ENCODE measurements around the gene DYNLT1. TPM values are rescaled to one million over a fixed set of nuclear protein-coding genes. Genes with fewer than 3 reads are reported as not detected.
"Not testable (repeated sequence)": the region's sequence is repeated elsewhere in the genome, so short reads cannot be mapped to it uniquely, and the experiment has no call there.

Gene DYNLT1
- total RNA-seq, 1 experiment from 2014 or later: 147 TPM

DNA sequence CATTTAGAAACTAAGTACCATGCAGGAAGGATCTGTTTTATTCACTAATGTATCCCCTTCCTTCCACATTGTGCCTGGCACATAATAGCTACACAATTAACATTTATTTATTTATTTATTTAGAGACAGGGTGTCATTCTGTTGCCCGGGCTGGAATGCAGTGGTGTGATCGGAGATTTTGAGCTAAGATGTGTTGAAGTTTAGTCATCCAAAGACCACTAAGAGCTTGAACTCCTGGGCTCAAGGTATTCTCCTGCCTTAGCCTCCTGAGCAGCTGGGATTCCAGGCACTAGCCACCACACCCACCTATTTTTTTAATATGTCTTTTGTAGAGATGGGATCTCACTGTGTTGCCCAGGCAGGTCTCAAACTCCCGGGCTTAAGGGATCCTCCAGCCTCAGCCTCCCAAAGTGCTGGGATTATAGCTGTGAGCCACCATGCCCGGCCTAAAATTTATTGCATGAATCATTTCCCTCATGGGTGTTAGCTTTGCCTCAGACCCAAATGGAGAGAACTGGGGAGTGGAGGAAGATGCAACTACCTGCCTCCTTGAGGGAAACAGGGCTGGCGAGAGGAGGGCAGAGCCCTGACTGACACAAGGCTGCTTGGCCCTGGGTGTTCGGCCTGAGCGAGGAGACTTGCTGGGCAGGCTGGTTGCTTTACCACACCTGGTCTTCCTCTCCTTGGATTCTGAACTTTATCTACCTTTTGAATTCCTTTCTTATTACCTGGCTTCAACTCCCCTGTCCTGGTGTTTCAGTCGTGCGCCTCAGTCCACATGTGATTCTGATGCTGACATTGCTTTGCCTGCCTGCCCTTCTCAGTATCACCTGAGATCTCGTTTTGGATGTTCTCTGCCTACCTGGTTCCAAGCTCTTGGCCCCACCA lies 1.7 kb upstream of the DYNLT1 start:
- no peak for DNase-seq (ENCODE audit: low read depth)
- in situ Hi-C loops (cut with HindIII; ENCODE audit: low pct_unique_long_range_greater_than_20kb, low sequenced_read_pairs): no loop called here

DNA sequence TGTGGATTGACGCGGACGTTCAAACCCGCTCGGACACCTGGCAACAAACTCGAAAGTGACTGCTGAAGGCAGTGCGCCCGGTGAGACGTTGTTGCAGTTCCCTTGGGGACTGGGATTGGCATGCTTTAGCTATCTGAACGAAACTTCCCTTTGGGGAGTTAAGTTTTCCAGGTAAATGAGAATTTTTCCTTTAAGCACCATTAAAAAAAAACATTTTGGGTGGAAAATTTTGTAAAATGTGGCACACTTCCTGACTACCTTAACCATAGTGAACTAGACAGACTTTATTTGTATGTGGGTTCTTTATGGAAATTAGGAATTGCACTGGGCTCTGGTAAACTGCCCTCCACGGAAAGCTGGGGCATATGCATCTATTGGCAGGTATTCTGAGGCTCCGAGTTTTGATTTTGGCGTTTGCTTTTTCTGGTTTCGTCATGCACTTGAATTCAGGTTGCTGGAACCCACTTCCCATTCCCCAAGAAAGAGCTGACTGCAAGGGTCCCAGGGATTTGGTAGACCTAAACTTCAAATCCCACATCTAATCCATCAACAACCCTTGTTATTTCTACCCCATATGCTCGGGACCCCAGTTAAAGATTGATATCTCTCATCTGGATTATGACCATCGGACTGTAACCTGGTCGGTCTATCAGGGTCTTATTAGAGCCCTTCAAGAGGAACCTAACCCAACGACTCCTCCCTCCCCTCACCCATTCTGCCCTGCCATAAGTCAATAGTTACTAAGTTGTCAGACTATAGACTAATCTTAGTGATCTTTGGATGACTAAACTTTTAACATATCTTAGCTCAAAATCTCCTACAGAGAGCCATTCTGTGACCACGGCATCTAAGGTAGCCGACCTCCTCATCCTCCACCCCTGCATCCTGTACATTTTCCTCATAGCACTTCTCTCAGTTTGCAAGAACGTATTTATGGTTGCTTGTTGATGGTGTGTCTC lies 800 bp upstream of the DYNLT1 start:
- peak; percentile 31 for DNase-seq (ENCODE audit: low read depth)
- in situ Hi-C loops (cut with HindIII; ENCODE audit: low pct_unique_long_range_greater_than_20kb, low sequenced_read_pairs): no loop called here

DNA sequence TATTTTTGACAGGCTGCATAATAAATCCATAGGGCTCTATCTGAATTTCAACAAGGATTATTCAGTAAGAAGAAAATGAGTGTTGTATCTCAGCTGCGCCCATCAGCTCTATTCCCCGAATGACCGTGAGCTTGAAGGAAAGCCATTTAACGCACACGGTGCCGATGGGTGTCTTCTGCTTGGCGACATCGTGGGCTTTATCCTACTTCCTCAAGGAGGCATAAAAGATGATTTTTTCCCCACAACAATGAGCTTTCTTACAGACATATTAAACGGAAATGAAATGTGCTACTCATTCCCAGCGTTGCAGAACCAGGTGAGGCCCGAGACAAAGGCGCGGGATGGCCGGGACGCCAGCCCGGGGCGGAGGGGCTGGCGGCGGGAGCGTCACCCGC lies 710 bp downstream of the DYNLT1 start:
- in situ Hi-C loops (cut with HindIII; ENCODE audit: low pct_unique_long_range_greater_than_20kb, low sequenced_read_pairs): no loop called here

DNA sequence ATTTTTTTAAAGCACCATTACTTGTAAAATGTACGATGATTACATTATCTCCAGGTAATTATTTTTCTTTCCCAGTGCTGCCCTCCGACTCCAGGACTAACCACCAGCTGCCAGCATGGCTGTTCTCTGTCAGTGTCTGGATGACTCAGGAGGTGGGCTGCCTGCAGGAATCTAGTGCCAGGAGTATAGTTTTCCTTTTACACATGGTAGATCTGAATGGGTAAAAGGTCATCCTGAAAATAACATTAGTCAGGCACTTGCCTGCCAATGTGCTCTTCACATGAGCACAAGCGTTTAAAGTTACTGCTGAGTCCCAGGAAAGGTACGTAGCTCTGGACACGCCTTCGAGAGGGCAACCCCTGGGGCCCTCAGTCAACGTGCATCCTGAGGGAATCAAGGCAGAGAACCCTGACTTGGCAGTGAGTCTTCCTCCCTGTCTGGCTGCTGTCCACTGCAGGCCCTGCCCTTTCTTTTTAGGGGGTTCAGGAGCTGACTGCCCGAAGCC lies 2.4 kb downstream of the DYNLT1 start:
- in situ Hi-C loops (cut with HindIII; ENCODE audit: low pct_unique_long_range_greater_than_20kb, low sequenced_read_pairs): no loop called here
- DNase-seq (ENCODE audit: low read depth): peak; percentile 92

More for the DNA sequence above, 710 bp downstream of the DYNLT1 start:
- DNase-seq (ENCODE audit: low read depth): no peak

DNA sequence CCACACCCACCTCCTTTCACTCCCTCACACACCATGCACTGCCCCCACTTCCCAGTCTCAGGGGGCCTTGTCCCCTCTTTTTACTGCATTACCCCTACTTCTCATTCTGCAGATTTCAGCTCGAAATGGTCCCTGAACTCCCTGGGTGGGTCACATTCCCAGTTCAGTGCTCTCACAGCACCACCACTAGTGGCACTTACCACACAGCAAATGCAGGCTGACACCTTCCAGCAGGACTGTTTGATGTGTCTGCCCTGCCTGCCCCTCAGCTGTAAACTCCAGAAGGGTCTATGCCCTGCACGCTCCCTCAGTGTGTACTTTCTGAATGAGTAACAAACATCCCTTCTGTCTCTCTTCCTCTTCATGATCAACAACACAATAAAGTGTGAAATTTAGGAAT lies 4.0 kb downstream of the DYNLT1 start:
- in situ Hi-C loops (cut with HindIII; ENCODE audit: low pct_unique_long_range_greater_than_20kb, low sequenced_read_pairs): no loop called here
- no peak for DNase-seq (ENCODE audit: low read depth)

DNA sequence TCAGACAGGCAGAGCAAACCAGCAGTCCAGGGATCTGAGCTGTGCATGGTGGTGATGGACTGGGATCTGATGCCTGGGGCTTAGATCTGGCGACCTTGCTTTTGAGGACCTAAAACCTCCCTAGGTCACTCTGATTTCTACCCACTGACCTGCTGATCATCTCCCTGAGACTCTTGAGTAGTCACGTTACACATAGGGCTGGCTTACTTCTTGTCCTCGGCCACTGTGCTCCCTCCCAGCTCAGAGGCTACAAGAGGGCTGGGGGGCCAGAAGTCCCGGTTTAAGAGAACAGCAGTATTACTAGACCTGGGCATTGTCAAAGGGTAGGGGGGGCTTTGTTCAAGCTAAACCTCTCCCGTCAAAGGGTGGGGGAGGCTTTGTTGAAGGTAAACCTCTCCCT lies 5.5 kb downstream of the DYNLT1 start:
- in situ Hi-C loops (cut with HindIII; ENCODE audit: low pct_unique_long_range_greater_than_20kb, low sequenced_read_pairs): no loop called here
- DNase-seq (ENCODE audit: low read depth): no peak

DNA sequence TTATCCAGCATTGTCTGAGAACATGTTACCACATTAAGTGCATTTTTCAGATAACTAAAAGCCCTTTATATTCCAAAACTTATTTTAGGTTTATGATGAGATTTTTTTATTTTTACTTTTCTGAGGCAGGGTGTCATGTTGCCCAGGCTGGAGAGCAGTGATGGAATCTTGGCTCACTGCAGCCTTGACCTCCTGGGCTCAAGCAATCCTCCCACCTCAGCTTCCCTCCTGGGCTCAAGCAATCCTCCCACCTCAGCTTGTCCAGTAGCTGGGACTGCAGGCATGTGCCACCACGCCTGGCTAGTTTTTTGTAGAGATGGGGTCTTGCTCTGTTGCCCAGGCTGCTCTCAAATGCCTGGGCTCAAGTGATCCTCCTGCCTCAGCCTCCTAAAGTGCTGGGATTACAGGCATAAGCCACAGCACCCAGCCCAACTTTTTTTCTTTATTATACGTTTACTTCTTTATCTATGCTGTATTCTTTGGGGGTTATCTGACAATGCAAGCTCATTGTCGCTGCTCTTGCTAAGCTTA lies 6.2 kb downstream of the DYNLT1 start:
- in situ Hi-C loops (cut with HindIII; ENCODE audit: low pct_unique_long_range_greater_than_20kb, low sequenced_read_pairs): no loop called here

DNA sequence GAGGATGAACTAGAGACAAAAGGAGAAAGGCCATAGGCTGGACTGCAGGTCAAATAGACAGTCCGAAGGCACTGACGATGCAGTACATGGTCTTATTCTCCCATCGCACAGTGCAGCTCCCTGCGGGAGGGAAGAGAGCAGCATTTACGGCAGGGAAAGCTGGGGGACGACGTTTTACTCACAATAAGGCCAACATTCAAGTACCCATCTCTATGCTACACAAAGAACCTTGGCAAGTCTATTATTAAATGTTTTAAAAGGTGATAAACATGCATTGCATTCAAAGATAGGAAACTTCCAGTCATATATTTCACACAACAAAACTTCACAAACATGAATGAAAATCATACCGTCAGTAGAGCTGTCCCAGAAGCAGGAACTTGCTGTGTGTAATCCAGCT lies 7.8 kb downstream of the DYNLT1 start:
- in situ Hi-C loops (cut with HindIII; ENCODE audit: low pct_unique_long_range_greater_than_20kb, low sequenced_read_pairs): no loop called here
- no peak for DNase-seq (ENCODE audit: low read depth)

More for the DNA sequence above, 6.2 kb downstream of the DYNLT1 start:
- DNase-seq (ENCODE audit: low read depth): no peak

DNA sequence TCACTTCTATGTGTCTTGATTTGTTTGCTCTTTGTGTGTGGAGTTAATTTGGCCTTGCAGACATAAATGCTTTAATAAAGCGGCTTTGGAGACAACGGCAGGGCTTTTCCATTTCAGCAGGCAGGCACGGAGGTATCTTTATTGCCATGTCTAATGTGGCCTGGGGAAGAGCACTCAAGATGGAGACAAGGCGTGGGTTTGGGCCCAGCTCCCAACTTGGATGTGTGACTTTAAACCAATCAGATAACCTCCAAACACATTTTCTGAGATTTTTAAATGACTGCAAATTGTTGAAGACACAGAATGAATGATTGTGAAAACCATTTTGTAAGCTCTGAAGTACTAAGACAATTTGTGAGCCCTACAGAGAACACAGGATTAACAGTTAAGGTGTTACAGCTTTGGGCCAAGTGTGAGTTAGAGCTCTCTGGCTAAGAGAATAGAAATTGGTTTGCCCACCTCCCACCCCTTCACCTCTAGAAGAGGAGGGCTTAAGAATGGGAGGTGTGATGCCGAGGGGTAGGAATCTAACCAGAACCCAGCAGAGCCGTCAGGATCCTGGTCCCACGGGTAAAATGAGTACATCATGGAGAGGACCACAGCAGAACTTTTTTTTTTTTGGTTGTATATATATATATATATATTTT lies 9.0 kb downstream of the DYNLT1 start:
- in situ Hi-C loops (cut with HindIII; ENCODE audit: low pct_unique_long_range_greater_than_20kb, low sequenced_read_pairs): no loop called here

DNA sequence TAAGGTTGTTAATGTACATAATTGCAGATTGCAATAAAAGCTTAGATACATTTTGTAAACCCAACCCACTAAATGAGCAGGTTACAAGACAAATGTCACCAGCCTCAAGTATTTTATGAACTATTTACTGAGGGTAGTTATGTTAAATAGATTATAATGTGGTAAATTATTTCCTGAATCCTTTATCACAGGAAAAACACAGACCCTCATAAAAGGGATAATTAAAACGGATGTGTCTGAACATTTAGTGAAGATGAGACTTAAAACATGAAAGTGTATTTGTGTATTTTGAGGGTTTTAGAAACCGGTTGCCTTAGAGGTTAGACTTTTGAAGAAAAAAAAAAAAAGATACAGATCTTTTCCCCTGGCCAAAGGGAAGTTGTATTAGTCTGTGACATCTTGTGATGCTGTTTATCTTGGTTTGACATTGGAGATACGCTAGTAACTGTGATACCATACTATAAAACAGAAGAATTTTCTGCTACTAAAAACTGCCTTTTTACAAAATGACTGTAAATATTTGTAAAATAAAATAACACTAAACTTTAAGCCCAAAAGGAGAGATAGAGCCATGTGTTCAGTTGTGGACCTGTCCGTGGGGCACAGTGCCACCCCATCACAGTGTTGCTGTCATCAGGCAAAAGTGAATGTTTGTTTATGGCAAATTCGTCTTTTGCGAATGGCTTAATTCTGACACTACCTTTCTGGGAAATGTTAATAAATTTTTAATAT lies 9.7 kb downstream of the DYNLT1 start:
- in situ Hi-C loops (cut with HindIII; ENCODE audit: low pct_unique_long_range_greater_than_20kb, low sequenced_read_pairs): no loop called here
- no peak for DNase-seq (ENCODE audit: low read depth)

More for the DNA sequence above, 9.0 kb downstream of the DYNLT1 start:
- no peak for DNase-seq (ENCODE audit: low read depth)

DNA sequence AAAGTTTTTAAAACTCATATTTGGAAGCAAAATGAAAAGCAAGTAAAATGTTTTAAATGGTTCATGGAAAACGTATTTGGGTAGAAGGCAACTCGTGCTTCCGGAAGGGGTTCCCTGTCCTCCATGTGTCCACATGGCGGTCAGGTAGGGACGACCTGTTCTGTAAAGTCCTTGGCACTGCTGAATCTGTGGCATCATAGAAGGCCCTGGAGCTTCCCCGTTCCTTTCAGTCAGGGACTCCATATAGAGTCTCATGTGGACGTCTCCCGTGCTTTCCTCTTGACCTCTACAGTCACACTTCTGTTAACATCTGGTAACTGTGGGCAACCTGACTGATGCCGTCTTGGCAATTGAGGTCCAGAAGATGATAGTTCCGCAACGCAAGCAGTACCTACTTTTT lies 11.4 kb downstream of the DYNLT1 start:
- in situ Hi-C loops (cut with HindIII; ENCODE audit: low pct_unique_long_range_greater_than_20kb, low sequenced_read_pairs): no loop called here
- no peak for DNase-seq (ENCODE audit: low read depth)

DNA sequence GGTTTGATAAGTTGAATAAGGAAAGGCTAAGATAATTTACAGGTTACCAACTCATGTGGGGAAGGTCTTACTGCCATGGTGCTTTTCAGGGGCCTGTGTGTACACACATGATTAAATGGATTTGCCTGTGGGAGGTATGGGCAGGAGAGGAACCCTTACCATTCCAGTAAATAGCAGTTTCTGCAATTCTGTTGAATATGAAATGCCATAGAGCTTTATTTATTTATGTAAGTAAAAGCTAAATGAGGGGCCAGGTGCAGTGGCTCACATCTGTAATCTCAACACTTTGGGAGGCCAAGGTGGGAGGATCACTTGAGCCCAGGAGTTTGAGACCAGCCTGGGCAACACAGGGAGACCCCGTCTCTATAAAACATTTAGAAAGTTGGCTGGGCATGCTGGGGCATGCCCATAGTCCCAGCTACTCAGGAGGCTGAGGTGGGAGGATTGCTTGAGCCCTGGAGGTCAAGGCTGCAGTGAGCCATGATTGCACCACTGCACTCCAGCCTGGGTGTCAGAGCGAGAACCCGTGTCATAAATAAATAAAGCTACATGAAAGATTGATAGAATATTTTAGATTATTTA lies 11.9 kb downstream of the DYNLT1 start:
- DNase-seq (ENCODE audit: low read depth); in situ Hi-C loops (cut with HindIII; ENCODE audit: low pct_unique_long_range_greater_than_20kb, low sequenced_read_pairs): not testable (repeated sequence)

DNA sequence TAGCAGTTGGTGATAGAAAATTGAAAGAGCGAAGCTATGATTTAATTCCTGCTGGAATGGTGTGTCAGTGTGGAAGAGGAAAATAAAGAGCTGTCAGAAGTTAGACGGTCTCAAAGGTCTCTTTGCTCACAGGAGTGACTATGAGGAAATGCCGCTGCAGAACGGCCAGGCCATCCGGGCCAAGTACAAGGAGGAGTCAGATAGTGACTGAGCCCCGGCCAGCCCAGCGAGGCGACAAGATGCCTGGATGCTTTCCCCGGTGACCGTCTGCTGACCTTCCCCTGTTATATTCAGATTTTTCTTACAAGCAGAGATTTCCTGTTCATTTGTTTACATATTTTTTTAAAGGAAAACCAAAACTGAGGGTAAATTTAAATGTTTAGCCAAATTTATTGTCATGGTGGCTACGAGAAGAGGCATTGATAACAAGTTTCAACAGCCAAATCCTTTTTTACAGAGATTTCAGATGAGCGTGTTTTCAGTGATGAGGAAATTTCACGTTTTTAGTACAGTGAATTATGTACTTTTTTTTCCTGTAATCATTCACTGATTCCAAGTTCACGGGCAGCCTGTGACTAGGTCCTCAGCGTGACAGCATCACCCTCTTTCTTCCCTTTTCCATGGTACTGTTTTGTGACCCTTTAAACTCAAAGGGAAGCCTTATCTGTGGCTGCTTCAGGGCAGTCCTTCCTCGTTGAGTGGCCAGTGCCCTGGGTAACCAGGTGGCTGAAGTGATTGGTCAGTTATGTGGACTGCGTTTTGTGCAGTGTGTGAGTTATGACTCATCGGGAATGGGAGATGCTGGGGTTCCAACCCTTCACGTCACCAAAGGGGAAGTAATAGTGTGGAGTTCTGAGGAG lies 12.6 kb downstream of the DYNLT1 start:
- DNase-seq (ENCODE audit: low read depth): peak; percentile 80
- in situ Hi-C loops (cut with HindIII; ENCODE audit: low pct_unique_long_range_greater_than_20kb, low sequenced_read_pairs): no loop called here

DNA sequence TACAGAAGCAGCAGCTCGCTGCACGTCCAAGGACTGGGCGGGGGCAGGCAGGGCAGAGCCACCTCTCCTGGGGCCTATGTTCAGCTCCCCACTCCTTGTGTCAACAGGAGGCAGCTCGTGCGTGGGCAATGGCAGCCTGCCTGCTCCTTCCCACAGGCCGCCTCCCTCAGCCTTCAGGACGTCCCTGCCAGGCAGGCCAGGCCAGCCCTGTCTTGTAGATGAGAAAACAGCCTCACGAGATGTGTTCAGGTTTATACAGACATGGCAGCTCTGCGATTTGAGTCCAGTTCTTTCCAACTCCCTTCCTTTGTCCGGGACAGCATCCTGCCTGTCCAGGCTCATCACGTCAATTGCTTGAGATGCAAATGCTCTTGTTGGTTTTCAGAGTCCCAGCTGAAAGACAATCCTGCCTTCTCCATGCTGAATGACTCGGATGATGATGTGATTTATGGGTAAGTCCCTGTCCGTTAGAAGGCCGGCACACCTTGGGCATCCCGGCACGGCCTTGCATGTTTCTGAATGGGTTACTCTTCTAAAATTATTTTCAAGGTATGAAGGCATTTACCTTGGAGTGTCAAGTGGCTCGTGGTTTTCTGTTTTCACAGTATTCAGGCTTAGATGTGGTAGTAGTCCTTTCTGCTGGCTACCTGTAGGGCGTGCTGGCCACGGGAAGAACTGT lies 13.5 kb downstream of the DYNLT1 start:
- in situ Hi-C loops (cut with HindIII; ENCODE audit: low pct_unique_long_range_greater_than_20kb, low sequenced_read_pairs): no loop called here
- no peak for DNase-seq (ENCODE audit: low read depth)

DNA sequence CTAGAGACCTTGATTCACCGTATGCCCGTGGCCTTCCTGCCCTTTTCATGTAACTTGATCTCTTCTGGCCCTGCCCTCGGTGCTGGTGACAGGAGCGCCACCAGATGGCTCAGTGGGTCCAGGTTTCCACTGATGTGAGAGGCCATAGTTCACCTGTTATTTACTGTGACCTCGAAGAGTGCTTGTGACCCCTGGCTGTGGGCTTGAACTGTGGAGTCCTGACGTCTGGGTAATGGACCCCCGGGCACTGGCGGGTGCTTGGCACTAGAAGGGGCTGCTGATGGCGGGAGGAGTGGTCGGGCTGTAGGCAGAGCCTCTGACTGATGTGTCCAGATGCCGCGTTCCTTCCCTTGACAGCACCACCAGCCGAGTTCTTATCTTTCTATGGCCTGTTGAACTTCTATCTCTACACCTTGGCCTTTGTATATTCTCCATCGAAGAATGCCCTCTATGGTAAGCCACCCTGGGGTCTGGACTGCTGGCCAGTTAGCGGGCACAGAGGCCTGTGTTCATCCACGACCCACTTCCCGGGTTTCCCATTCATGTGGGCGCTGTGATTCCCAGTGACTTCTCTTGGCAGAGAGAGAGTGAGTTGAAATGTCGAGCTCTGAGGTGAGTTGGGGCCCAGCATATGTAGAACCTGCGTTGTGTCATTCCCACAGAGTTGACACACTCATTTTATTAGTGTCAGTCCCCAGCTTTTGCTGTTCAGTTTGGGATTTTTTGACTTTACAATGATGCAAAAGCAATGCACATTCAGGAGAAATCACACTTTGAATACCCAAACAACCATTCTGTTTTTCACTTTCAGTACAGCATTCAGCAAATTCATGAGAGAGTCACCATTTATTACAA lies 14.9 kb downstream of the DYNLT1 start:
- peak; percentile 6 for DNase-seq (ENCODE audit: low read depth)
- in situ Hi-C loops (cut with HindIII; ENCODE audit: low pct_unique_long_range_greater_than_20kb, low sequenced_read_pairs): no loop called here

All from Caki2 (cell line).